Right ventricle myocardium inferior (tissue), 1 donor: ENCODE results near the gene CELF4. TPM values are rescaled to one million over a fixed set of nuclear protein-coding genes. Genes with fewer than 3 reads are reported as not detected.

Experiments used
- ATAC-seq: fragments of 200-7000 bp; cut with Tn5 transposase; one replicate; pipeline ENCODE4 v1.9.1; 2020; ENCODE audit warnings: mild to moderate bottlenecking, moderate library complexity
- DNase-seq: peaks from one replicate; pipeline ENCODE4 v3.0.0; 2021; ENCODE audit errors: missing footprints
- intact Hi-C: fragments of 100-400 bp; cut with DNase I; formaldehyde crosslinking; loops from one replicate; pipeline ENCODE4 v1.11.0; 2022
- total RNA-seq: library from RNA; stranded (reverse); fragmentation: NEBNext Ultra II Directional; extraction: Animal tissue kit (Norgen Biotek cat#: 25700); gene quantifications from one replicate; pipeline ENCODE4 v1.2.1, GENCODE V29; 2021
- donor health status: DM: no; HTN: yes; CAD: no; lungs with severe emphysema.

The CELF4 gene
- total RNA-seq, 1 donor from 2014 or later = not detected

- intact Hi-C loops = loop anchor here (5.0 kb wide), 1 partner anchor 92 kb away; no protein-coding TSS in a partner anchor
Measured at GRCh38 chr18:37534627-37535026, 31.0 kb downstream of the CELF4 start.

GRCh38 chr18:37533647-37534584 lies 31.7 kb downstream of the CELF4 start:
- no peak for ATAC-seq
- intact Hi-C loops = no loop called here
- DNase-seq = no peak

More at GRCh38 chr18:37534627-37535026, 31.0 kb downstream of the CELF4 start:
- no peak for ATAC-seq
- DNase-seq = no peak

GRCh38 chr18:37532917-37533316 lies 32.7 kb downstream of the CELF4 start:
- intact Hi-C loops = no loop called here
- ATAC-seq (no peak), DNase-seq (no peak)

GRCh38 chr18:37529863-37530262 lies 35.7 kb downstream of the CELF4 start:
- no peak for DNase-seq
- no peak for ATAC-seq
- intact Hi-C loops = no loop called here

GRCh38 chr18:37529296-37529695 lies 36.3 kb downstream of the CELF4 start:
- intact Hi-C loops = no loop called here
- ATAC-seq (no peak), DNase-seq (peak; percentile 35)

GRCh38 chr18:37527395-37527794 lies 38.2 kb downstream of the CELF4 start:
- DNase-seq (peak; percentile 4), ATAC-seq (no peak)
- intact Hi-C loops = no loop called here

GRCh38 chr18:37525262-37525585 lies 40.4 kb downstream of the CELF4 start:
- DNase-seq (no peak), ATAC-seq (no peak)
- intact Hi-C loops = no loop called here

GRCh38 chr18:37524498-37525261 lies 40.9 kb downstream of the CELF4 start:
- intact Hi-C loops = no loop called here
- DNase-seq = peak; percentile 33
- ATAC-seq = no peak

GRCh38 chr18:37524139-37524497 lies 41.5 kb downstream of the CELF4 start:
- ATAC-seq (no peak), DNase-seq (peak; percentile 6)
- intact Hi-C loops = no loop called here

- ATAC-seq (no peak), DNase-seq (peak; percentile 30)
- intact Hi-C loops = no loop called here
Measured at GRCh38 chr18:37521510-37522465, 43.8 kb downstream of the CELF4 start.

GRCh38 chr18:37520508-37520907 lies 45.1 kb downstream of the CELF4 start:
- no peak for ATAC-seq
- intact Hi-C loops = no loop called here
- DNase-seq = no peak

- intact Hi-C loops = no loop called here
- no peak for ATAC-seq
- no peak for DNase-seq
Measured at GRCh38 chr18:37519510-37520135, 46.0 kb downstream of the CELF4 start.

GRCh38 chr18:37516361-37516853 lies 49.2 kb downstream of the CELF4 start:
- ATAC-seq (no peak), DNase-seq (peak; percentile 56)
- intact Hi-C loops = no loop called here

GRCh38 chr18:37514953-37515352 lies 50.6 kb downstream of the CELF4 start:
- intact Hi-C loops = no loop called here
- ATAC-seq = no peak
- peak; percentile 4 for DNase-seq

- ATAC-seq (no peak), DNase-seq (no peak)
- intact Hi-C loops = no loop called here
Measured at GRCh38 chr18:37512400-37512799, 53.2 kb downstream of the CELF4 start.

- ATAC-seq (no peak), DNase-seq (no peak)
- intact Hi-C loops = no loop called here
Measured at GRCh38 chr18:37511721-37512298, 53.8 kb downstream of the CELF4 start.

- ATAC-seq (no peak), DNase-seq (no peak)
- intact Hi-C loops = no loop called here
Measured at GRCh38 chr18:37509600-37509999, 56.0 kb downstream of the CELF4 start.

- intact Hi-C loops = no loop called here
- DNase-seq = no peak
- no peak for ATAC-seq
Measured at GRCh38 chr18:37508207-37508606, 57.4 kb downstream of the CELF4 start.
